Mesendoderm (in vitro differentiated cells): ENCODE measurements around the gene IL11RA.

ENCODE experiments used
- DNase-seq: peaks from one replicate; pipeline ENCODE4 v3.0.0; 2013
- H2AK5ac ChIP-seq: 2 replicates; pipeline ENCODE4 v1.6.1; 2013; ENCODE audit warnings: low read length, inconsistent platforms
- H2BK120ac ChIP-seq: 2 replicates; pipeline ENCODE4 v1.6.1; 2013; ENCODE audit warnings: low read depth, mild to moderate bottlenecking, low read length, moderate library complexity, mixed read lengths
- H2BK15ac ChIP-seq: replicated peaks from 2 replicates; pipeline ENCODE4 v1.6.1; 2013; ENCODE audit warnings: low read depth, mild to moderate bottlenecking, moderate library complexity
- H2BK5ac ChIP-seq: 2 replicates; pipeline ENCODE4 v1.6.1; 2013; ENCODE audit warnings: low read length, inconsistent platforms
- H3K18ac ChIP-seq: 2 replicates; pipeline ENCODE4 v1.6.1; 2013; ENCODE audit warnings: mild to moderate bottlenecking, low read length, mixed read lengths
- H3K23ac ChIP-seq: one replicate; pipeline ENCODE4 v1.6.1; 2013; ENCODE audit warnings: low read length
- H3K27ac ChIP-seq: 2 replicates; pipeline ENCODE4 v1.5.1; 2013; ENCODE audit warnings: low read depth, mild to moderate bottlenecking, inconsistent platforms, low read length, moderate library complexity
- H3K27me3 ChIP-seq: 2 replicates; pipeline ENCODE4 v1.6.1; 2013; ENCODE audit warnings: low read length, control low read depth, mild to moderate bottlenecking, inconsistent platforms; ENCODE audit not compliant: insufficient read depth, poor library complexity
- H3K36me3 ChIP-seq: 2 replicates; pipeline ENCODE4 v1.6.1; 2013; ENCODE audit warnings: low read length, inconsistent platforms; ENCODE audit not compliant: control insufficient read depth, insufficient read depth
- H3K4ac ChIP-seq: one replicate; pipeline ENCODE4 v1.6.1; 2013; ENCODE audit warnings: low read depth, mild to moderate bottlenecking, low read length, moderate library complexity
- H3K4me1 ChIP-seq: 2 replicates; pipeline ENCODE4 v1.6.1; 2013; ENCODE audit warnings: low read depth, low read length, inconsistent platforms; ENCODE audit not compliant: control insufficient read depth
- H3K4me2 ChIP-seq: 2 replicates; pipeline ENCODE4 v1.6.1; 2013; ENCODE audit warnings: low read length
- H3K4me3 ChIP-seq: 2 replicates; pipeline ENCODE4 v1.5.1; 2013; ENCODE audit warnings: mild to moderate bottlenecking, low read length
- H3K56ac ChIP-seq: one replicate; pipeline ENCODE4 v1.6.1; 2013; ENCODE audit warnings: low read length
- H3K79me1 ChIP-seq: 2 replicates; pipeline ENCODE4 v1.6.1; 2013; ENCODE audit warnings: low read length, inconsistent platforms
- H3K79me2 ChIP-seq: 2 replicates; pipeline ENCODE4 v1.6.1; 2013; ENCODE audit warnings: mild to moderate bottlenecking, low read length; ENCODE audit not compliant: control insufficient read depth, insufficient read depth
- H3K9ac ChIP-seq: 2 replicates; pipeline ENCODE4 v1.6.1; 2013; ENCODE audit warnings: low read length, inconsistent platforms
- H4K5ac ChIP-seq: one replicate; pipeline ENCODE4 v1.6.1; 2013; ENCODE audit warnings: low read length
- H4K8ac ChIP-seq: one replicate; pipeline ENCODE4 v1.6.1; 2013; ENCODE audit warnings: low read depth, mild to moderate bottlenecking, control low read depth, low read length, moderate library complexity
- WGBS: extraction: QIAGEN DNeasy Blood & Tissue Kit; methylation state at CpG from one replicate; pipeline ENCODE4 v1.1.7; 2013; ENCODE audit warnings: low lambda C conversion rate, missing lambda C conversion rate; ENCODE audit not compliant: insufficient coverage; ENCODE audit errors: extremely low coverage; 5-methylcytosine and 5-hydroxymethylcytosine counted together

Gene IL11RA

GRCh38 chr9:34653151-34654072, 1.4 kb downstream of the IL11RA start:
- peaks cover 24% of the 10 kb centered on the region for H3K4me1 ChIP-seq
- H3K27me3 ChIP-seq: no peaks in the 10 kb centered on the region
- H3K4ac ChIP-seq: no peak overlapping the region
- H3K36me3 ChIP-seq: no peaks in the 10 kb centered on the region
- no peak overlapping the region for H4K8ac ChIP-seq
- H3K23ac ChIP-seq: no peak overlapping the region
- peak overlapping the region; percentile 6 for H2AK5ac ChIP-seq
- H4K5ac ChIP-seq: no peak overlapping the region
- no peak overlapping the region for H3K18ac ChIP-seq
- no peak overlapping the region for H3K4me3 ChIP-seq
- no peaks in the 10 kb centered on the region for H3K79me2 ChIP-seq
- H3K79me1 ChIP-seq: peaks cover 4% of the 10 kb centered on the region
- peak overlapping the region; percentile 44 for H3K9ac ChIP-seq
- DNase-seq: no peak
- peak overlapping the region; percentile 66 for H3K56ac ChIP-seq
- H2BK5ac ChIP-seq: peak overlapping the region; percentile 88
- no peak overlapping the region for H3K4me2 ChIP-seq
- H3K27ac ChIP-seq: no peak overlapping the region
- H2BK120ac ChIP-seq: no peak overlapping the region
- no peak overlapping the region for H2BK15ac ChIP-seq
- WGBS: no CpG with 5 or more reads among the region's 11 CpGs

GRCh38 chr9:34654323-34655051, 2.5 kb downstream of the IL11RA start:
- no peak overlapping the region for H2BK120ac ChIP-seq
- no peak overlapping the region for H3K4ac ChIP-seq
- no peaks in the 10 kb centered on the region for H3K36me3 ChIP-seq
- H3K4me1 ChIP-seq: peaks cover 24% of the 10 kb centered on the region
- no peak overlapping the region for H4K8ac ChIP-seq
- H2BK15ac ChIP-seq: no peak overlapping the region
- H3K56ac ChIP-seq: peak overlapping the region; percentile 59
- H4K5ac ChIP-seq: no peak overlapping the region
- no peak overlapping the region for H3K18ac ChIP-seq
- no peaks in the 10 kb centered on the region for H3K79me1 ChIP-seq
- no peak overlapping the region for H2AK5ac ChIP-seq
- DNase-seq: no peak
- H3K9ac ChIP-seq: no peak overlapping the region
- no peak overlapping the region for H3K23ac ChIP-seq
- no peaks in the 10 kb centered on the region for H3K79me2 ChIP-seq
- no CpG with 5 or more reads among the region's 11 CpGs for WGBS
- no peak overlapping the region for H3K27ac ChIP-seq
- H3K4me3 ChIP-seq: no peak overlapping the region
- no peak overlapping the region for H2BK5ac ChIP-seq
- H3K27me3 ChIP-seq: no peaks in the 10 kb centered on the region
- no peak overlapping the region for H3K4me2 ChIP-seq

GRCh38 chr9:34655394-34655793, 3.4 kb downstream of the IL11RA start:
- Histone ChIP-seq H3K18ac (no peak overlapping the region), H3K4me1 (peaks cover 24% of the 10 kb centered on the region), H3K23ac (no peak overlapping the region), H3K27ac (no peak overlapping the region), H3K4ac (no peak overlapping the region), H3K79me2 (no peaks in the 10 kb centered on the region), H2BK15ac (no peak overlapping the region), H4K5ac (no peak overlapping the region), H3K36me3 (no peaks in the 10 kb centered on the region), H3K9ac (no peak overlapping the region), H3K56ac (no peak overlapping the region), H2BK120ac (no peak overlapping the region), H4K8ac (no peak overlapping the region), H3K4me2 (no peak overlapping the region), H3K27me3 (no peaks in the 10 kb centered on the region), H2BK5ac (no peak overlapping the region), H3K4me3 (no peak overlapping the region), H2AK5ac (no peak overlapping the region), H3K79me1 (no peaks in the 10 kb centered on the region)
- WGBS: no CpG with 5 or more reads among the region's 5 CpGs
- no peak for DNase-seq

GRCh38 chr9:34656992-34657391, 5.0 kb downstream of the IL11RA start:
- no peak overlapping the region for H3K27ac ChIP-seq
- DNase-seq: no peak
- no peak overlapping the region for H3K23ac ChIP-seq
- no peak overlapping the region for H2AK5ac ChIP-seq
- H3K4me2 ChIP-seq: no peak overlapping the region
- WGBS: no CpG with 5 or more reads among the region's 5 CpGs
- H3K4ac ChIP-seq: no peak overlapping the region
- H3K79me1 ChIP-seq: no peaks in the 10 kb centered on the region
- H3K4me3 ChIP-seq: no peak overlapping the region
- H2BK15ac ChIP-seq: no peak overlapping the region
- no peak overlapping the region for H4K8ac ChIP-seq
- H3K36me3 ChIP-seq: no peaks in the 10 kb centered on the region
- no peak overlapping the region for H2BK5ac ChIP-seq
- no peak overlapping the region for H3K18ac ChIP-seq
- H4K5ac ChIP-seq: no peak overlapping the region
- H3K79me2 ChIP-seq: no peaks in the 10 kb centered on the region
- H3K4me1 ChIP-seq: peaks cover 22% of the 10 kb centered on the region
- no peak overlapping the region for H2BK120ac ChIP-seq
- no peak overlapping the region for H3K9ac ChIP-seq
- no peak overlapping the region for H3K56ac ChIP-seq
- no peaks in the 10 kb centered on the region for H3K27me3 ChIP-seq

- H2BK5ac ChIP-seq: no peak overlapping the region
- H3K4me3 ChIP-seq: no peak overlapping the region
- no peak overlapping the region for H3K56ac ChIP-seq
- H3K23ac ChIP-seq: no peak overlapping the region
- no peak overlapping the region for H2BK15ac ChIP-seq
- no peak overlapping the region for H3K27ac ChIP-seq
- no peak overlapping the region for H3K9ac ChIP-seq
- no peaks in the 10 kb centered on the region for H3K36me3 ChIP-seq
- no CpG with 5 or more reads among the region's 14 CpGs for WGBS
- no peak overlapping the region for H3K4me2 ChIP-seq
- no peaks in the 10 kb centered on the region for H3K79me2 ChIP-seq
- no peak overlapping the region for H4K8ac ChIP-seq
- H3K18ac ChIP-seq: no peak overlapping the region
- no peak overlapping the region for H3K4ac ChIP-seq
- H2BK120ac ChIP-seq: no peak overlapping the region
- H3K4me1 ChIP-seq: peaks cover 12% of the 10 kb centered on the region
- no peaks in the 10 kb centered on the region for H3K79me1 ChIP-seq
- no peak overlapping the region for H2AK5ac ChIP-seq
- no peaks in the 10 kb centered on the region for H3K27me3 ChIP-seq
- H4K5ac ChIP-seq: no peak overlapping the region
- DNase-seq: no peak
Measured at GRCh38 chr9:34658461-34658860, 6.5 kb downstream of the IL11RA start.
